HepG2 (cell line): ENCODE measurements around the gene PPP3R1. TPM values are rescaled to one million over a fixed set of nuclear protein-coding genes. Genes with fewer than 3 reads are reported as not detected.

Source experiments
- ATAC-seq: fragments of 200-7000 bp; cut with Tn5 transposase; 3 replicates; pipeline ENCODE4 v1.9.1; 2020; ENCODE audit warnings: mild to moderate bottlenecking, moderate library complexity
- BruUV-seq: library from RNA; stranded (reverse); fragments of 400-500 nt; replicated peaks from 2 replicates; lab custom pipeline; 2021; lab: Mats Ljungman, UMichigan
- CTCF ChIA-PET: fragments of 300-600 bp; formaldehyde crosslinking; extraction: SDS; loops from one replicate; lab custom pipeline; 2021; ENCODE audit warnings: low total read pairs, inconsistent platforms, low intra/inter-chr PET ratio; lab: Yijun Ruan, JAX
- POLR2A ChIA-PET: fragments of 350-600 bp; sonication (Branson Sonifier 250); formaldehyde crosslinking; loops from one replicate; lab custom pipeline; 2020; ENCODE audit warnings: antibody characterized with exemption, inconsistent platforms; lab: Yijun Ruan, JAX
- DNase-seq: peaks from one replicate; pipeline ENCODE4 v3.0.0-alpha.2; 2015; ENCODE audit warnings: low spot score
- FAIRE-seq: peaks from 3 replicates; lab custom pipeline; 2011; peaks lifted over from hg19 to GRCh38; lab: Jason Lieb, UNC
- H2AFZ ChIP-seq: one replicate; pipeline ENCODE4 v1.6.1; 2011; ENCODE audit warnings: low read length, inconsistent platforms
- H3K27ac ChIP-seq: fragments of 300-600 bp; 3 replicates; pipeline ENCODE4 v1.8.0; 2011; ENCODE audit warnings: mixed run types, mild to moderate bottlenecking, mixed read lengths, low read length, inconsistent platforms; ENCODE audit not compliant: insufficient read depth; ENCODE audit errors: extremely low read length
- H3K27me3 ChIP-seq, 2 experiments: fragments of 200-600 bp in 1 of 2; 2 replicates in 1 of 2; 3 replicates in 1 of 2; pipeline versions ENCODE4 v1.6.0 to v1.8.0; 2011; ENCODE audit warnings: low read length in 2 of 2, mild to moderate bottlenecking in 2 of 2, moderate library complexity in 2 of 2, inconsistent platforms in 1 of 2; ENCODE audit not compliant: insufficient read depth in 2 of 2, control insufficient read depth in 1 of 2
- H3K36me3 ChIP-seq, 2 experiments: fragments of 200-600 bp in 1 of 2; replicated peaks in 1 of 2; 2 replicates in 1 of 2; 3 replicates in 1 of 2; pipeline versions ENCODE4 v1.5.1 to v1.8.0; 2011; ENCODE audit warnings: low read length in 2 of 2, inconsistent platforms in 1 of 2; ENCODE audit not compliant: insufficient read depth in 2 of 2, control insufficient read depth in 1 of 2
- H3K4me1 ChIP-seq: 2 replicates; pipeline ENCODE4 v1.5.1; 2012; ENCODE audit warnings: low read length, inconsistent platforms; ENCODE audit not compliant: insufficient read depth
- H3K4me2 ChIP-seq: 2 replicates; pipeline ENCODE4 v1.6.0; 2011; ENCODE audit warnings: low read depth, low read length, inconsistent platforms
- H3K4me3 ChIP-seq, 3 experiments: fragments of 200-600 bp in 1 of 3; sonication (generic), shearing (Covaris generic) in 1 of 3; replicated peaks in 1 of 3; 2 replicates each; pipeline ENCODE4 v1.5.1; 2011 to 2016; ENCODE audit warnings: low read length in 3 of 3, inconsistent platforms in 2 of 3, low read depth in 2 of 3, mild to moderate bottlenecking in 2 of 3, control low read depth in 1 of 3, mixed read lengths in 1 of 3; ENCODE audit not compliant: insufficient read depth in 1 of 3
- H3K79me2 ChIP-seq: one replicate; pipeline ENCODE4 v1.6.1; 2011; ENCODE audit warnings: low read length, inconsistent platforms; ENCODE audit not compliant: insufficient read depth
- H3K9ac ChIP-seq: 2 replicates; pipeline ENCODE4 v1.6.0; 2011; ENCODE audit warnings: mild to moderate bottlenecking, low read depth, low read length, inconsistent platforms; ENCODE audit not compliant: insufficient read depth
- H3K9me3 ChIP-seq: 2 replicates; pipeline ENCODE4 v1.5.1; 2012; ENCODE audit warnings: mild to moderate bottlenecking, low read length
- H4K20me1 ChIP-seq: 2 replicates; pipeline ENCODE4 v1.6.0; 2011; ENCODE audit warnings: inconsistent platforms, mild to moderate bottlenecking, low read length, moderate library complexity; ENCODE audit not compliant: insufficient read depth
- CREBL2 ChIP-seq: sonication (generic); formaldehyde crosslinking; IDR thresholded peaks from 2 replicates; pipeline ENCODE4 v1.8.1; 2023; ENCODE audit warnings: missing genetic modification reagents, mild to moderate bottlenecking, borderline replicate concordance
- GZF1 ChIP-seq: sonication (generic); formaldehyde crosslinking; IDR thresholded peaks from 2 replicates; pipeline ENCODE4 v1.5.1; 2020; ENCODE audit warnings: mild to moderate bottlenecking, missing genetic modification reagents
- KLF11 ChIP-seq: IDR thresholded peaks from 2 replicates; pipeline ENCODE4 v1.6.1; 2016; ENCODE audit warnings: missing compliant biosample characterization
- NBN ChIP-seq: fragments of 450-650 bp; conservative IDR thresholded peaks from 2 replicates; pipeline ENCODE4 v1.6.1; 2017
- REPIN1 ChIP-seq: sonication (generic); formaldehyde crosslinking; IDR thresholded peaks from 2 replicates; pipeline ENCODE4 v1.8.0; 2022; ENCODE audit warnings: missing genetic modification reagents, low read depth, mild to moderate bottlenecking, borderline replicate concordance
- SAP130 ChIP-seq: IDR thresholded peaks from 2 replicates; pipeline ENCODE4 v1.6.1; 2016; ENCODE audit warnings: low read depth
- SKI ChIP-seq: fragments of 450-650 bp; IDR thresholded peaks from one replicate; pipeline ENCODE4 v1.6.1; 2018; ENCODE audit warnings: mild to moderate bottlenecking; ENCODE audit not compliant: partially characterized antibody
- SMAD1 ChIP-seq: sonication (generic); formaldehyde crosslinking; IDR thresholded peaks from 2 replicates; pipeline ENCODE4 v1.4.0; 2020; ENCODE audit warnings: missing genetic modification reagents, low read depth, mild to moderate bottlenecking, borderline replicate concordance
- TMF1 ChIP-seq: sonication (generic); formaldehyde crosslinking; IDR thresholded peaks from 2 replicates; pipeline ENCODE4 v1.8.1; 2022; ENCODE audit warnings: low read depth, missing genetic modification reagents
- ZHX2 ChIP-seq, 2 experiments: sonication (generic) in 1 of 2; formaldehyde crosslinking in 1 of 2; IDR thresholded peaks; 2 replicates each; pipeline versions ENCODE4 v1.6.1 to v1.9.0; 2014 to 2022; ENCODE audit warnings: antibody characterized with exemption in 1 of 2, borderline replicate concordance in 1 of 2, inconsistent platforms in 1 of 2, low read depth in 1 of 2, missing genetic modification reagents in 1 of 2
- ZNF24 ChIP-seq: fragments of 450-650 bp; IDR thresholded peaks from 2 replicates; pipeline ENCODE4 v1.6.1; 2017; ENCODE audit warnings: antibody characterized with exemption, mild to moderate bottlenecking
- ZNF333 ChIP-seq: sonication (generic); formaldehyde crosslinking; IDR thresholded peaks from 2 replicates; pipeline ENCODE4 v1.4.0; 2020; ENCODE audit warnings: mild to moderate bottlenecking, missing genetic modification reagents, borderline replicate concordance
- WGBS: methylation state at CpG from one replicate; pipeline ENCODE4 v1.1.6; 2017; ENCODE audit warnings: low lambda C conversion rate; 5-methylcytosine and 5-hydroxymethylcytosine counted together
- in situ Hi-C: cut with HindIII; loops from 2 replicates; pipeline ENCODE4 v1.10.0; 2017; ENCODE audit warnings: low pct_unique_long_range_greater_than_20kb; ENCODE audit not compliant: extremely low pct_ligation_motif_present
- intact Hi-C: fragments of 100-400 bp; cut with micrococcal nuclease; formaldehyde crosslinking; loops from one replicate; pipeline ENCODE4 v1.10.0; 2022; ENCODE audit not compliant: unreplicated experiment
- polyA plus RNA-seq, 8 experiments: library from polyadenylated mRNA; depleted of rRNA in 3 of 8; stranded (reverse) in 7 of 8; unstranded in 1 of 8; fragments of >200 nt; fragmentation: Illumina TruSeq in 4 of 8; extraction: Trizol in 4 of 8; gene quantifications; 2 replicates each; pipeline versions ENCODE4 v1.2.1 to v1.2.3, GENCODE V29; 2011 to 2016; ENCODE audit warnings: low read depth in 4 of 8, missing spikeins in 1 of 8, mixed read lengths in 1 of 8; ENCODE audit not compliant: insufficient read depth in 1 of 8
- total RNA-seq, 5 experiments: library from RNA; depleted of rRNA; stranded (reverse); fragments of >200 nt; fragmentation: Illumina TruSeq; extraction: Trizol; gene quantifications; 2 replicates each; pipeline ENCODE4 v1.2.3, GENCODE V29; 2016; ENCODE audit warnings: low read depth in 1 of 5
- TF ChIP-seq, protein P1 (sequence below): sonication (generic); formaldehyde crosslinking; IDR thresholded peaks from 2 replicates; pipeline ENCODE4 v1.4.0; 2020; ENCODE audit warnings: missing genetic modification reagents

PPP3R1 gene
- total and polyA plus RNA-seq, 2 of the 13 experiments (the other 11 are each of a cell fraction or from before 2014, with no cell fraction given), result 11.6 to 25.7 TPM

DNA sequence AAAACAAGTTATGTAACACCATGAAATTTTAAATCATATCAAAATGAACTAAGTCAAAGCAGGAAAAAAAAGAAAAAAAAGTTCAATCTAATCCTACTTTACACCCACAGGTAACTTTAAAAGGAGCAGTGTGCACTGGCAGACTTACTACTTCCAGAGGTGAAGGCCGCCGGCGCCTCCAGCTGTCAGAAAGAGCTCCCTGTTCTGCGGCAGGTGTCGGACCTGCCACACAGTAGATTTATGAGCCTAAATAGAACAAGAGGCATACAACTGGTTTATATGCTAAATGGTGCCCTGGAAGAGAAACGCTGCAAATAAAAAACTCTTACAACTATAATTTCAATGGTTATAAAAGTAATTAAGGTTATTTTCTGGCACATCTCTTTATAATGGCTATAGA, 117.8 kb downstream of the PPP3R1 start (continued):
- TF ChIP-seq ZHX2 (IDR thresholded peaks at IDR 0.05; ENCODE audit: low read depth) (no peak), ZHX2 (CRISPR knock-in tag; IDR thresholded peaks at IDR 0.05; ENCODE audit: borderline replicate concordance) (no peak), KLF11 (no peak), SAP130 (CRISPR knock-in tag) (no peak), NBN (no peak), GZF1 (CRISPR knock-in tag) (no peak)

- no peak overlapping the region for H3K4me2 ChIP-seq
- 95% methylated on average over 1 of the region's 1 CpG for WGBS
- in situ Hi-C loops (no loop called here), intact Hi-C loops (no loop called here)
- no TSS peak for BruUV-seq
- ATAC-seq, result no peak
- no peaks in the 10 kb centered on the region for H3K79me2 ChIP-seq
- no peak overlapping the region for H3K4me3 ChIP-seq
- ChIA-PET CTCF (no interaction called here), POLR2A (no interaction called here)
- H3K27me3 ChIP-seq, result no peaks in the 10 kb centered on the region
- no peaks in the 10 kb centered on the region for H4K20me1 ChIP-seq
- H3K4me1 ChIP-seq, result no peaks in the 10 kb centered on the region
- FAIRE-seq, result no peak
- no peak overlapping the region for H2AFZ ChIP-seq
- DNase-seq, result no peak
- peaks cover 3 to 6% of the 10 kb centered on the region in 2 experiments; a peak in 3 of 5 replicates for H3K36me3 ChIP-seq
- H3K9me3 ChIP-seq, result no peaks in the 10 kb centered on the region
- H3K27ac ChIP-seq, result no peak overlapping the region
- H3K9ac ChIP-seq, result no peak overlapping the region
- TF ChIP-seq SKI (no peak), ZNF333 (CRISPR knock-in tag) (no peak), TMF1 (CRISPR knock-in tag) (no peak), REPIN1 (CRISPR knock-in tag) (no peak), CREBL2 (no peak), SMAD1 (CRISPR knock-in tag) (no peak), ZNF24 (no peak)
- TF ChIP-seq, protein P1, sequence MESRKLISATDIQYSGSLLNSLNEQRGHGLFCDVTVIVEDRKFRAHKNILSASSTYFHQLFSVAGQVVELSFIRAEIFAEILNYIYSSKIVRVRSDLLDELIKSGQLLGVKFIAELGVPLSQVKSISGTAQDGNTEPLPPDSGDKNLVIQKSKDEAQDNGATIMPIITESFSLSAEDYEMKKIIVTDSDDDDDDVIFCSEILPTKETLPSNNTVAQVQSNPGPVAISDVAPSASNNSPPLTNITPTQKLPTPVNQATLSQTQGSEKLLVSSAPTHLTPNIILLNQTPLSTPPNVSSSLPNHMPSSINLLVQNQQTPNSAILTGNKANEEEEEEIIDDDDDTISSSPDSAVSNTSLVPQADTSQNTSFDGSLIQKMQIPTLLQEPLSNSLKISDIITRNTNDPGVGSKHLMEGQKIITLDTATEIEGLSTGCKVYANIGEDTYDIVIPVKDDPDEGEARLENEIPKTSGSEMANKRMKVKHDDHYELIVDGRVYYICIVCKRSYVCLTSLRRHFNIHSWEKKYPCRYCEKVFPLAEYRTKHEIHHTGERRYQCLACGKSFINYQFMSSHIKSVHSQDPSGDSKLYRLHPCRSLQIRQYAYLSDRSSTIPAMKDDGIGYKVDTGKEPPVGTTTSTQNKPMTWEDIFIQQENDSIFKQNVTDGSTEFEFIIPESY (CRISPR knock-in tag), result no peak
These were observed 118.2 kb downstream of the PPP3R1 start for GRCh38 chr2:68134120-68134519.
